LNCAP (cell line): Measurements from ENCODE around the gene TDRD1.

ENCODE experiments used
- CTCF ChIP-seq: fragments of 450-650 bp; IDR thresholded peaks from 2 replicates; pipeline ENCODE4 v1.5.1; 2017; ENCODE audit warnings: mild to moderate bottlenecking

The TDRD1 gene

DNA sequence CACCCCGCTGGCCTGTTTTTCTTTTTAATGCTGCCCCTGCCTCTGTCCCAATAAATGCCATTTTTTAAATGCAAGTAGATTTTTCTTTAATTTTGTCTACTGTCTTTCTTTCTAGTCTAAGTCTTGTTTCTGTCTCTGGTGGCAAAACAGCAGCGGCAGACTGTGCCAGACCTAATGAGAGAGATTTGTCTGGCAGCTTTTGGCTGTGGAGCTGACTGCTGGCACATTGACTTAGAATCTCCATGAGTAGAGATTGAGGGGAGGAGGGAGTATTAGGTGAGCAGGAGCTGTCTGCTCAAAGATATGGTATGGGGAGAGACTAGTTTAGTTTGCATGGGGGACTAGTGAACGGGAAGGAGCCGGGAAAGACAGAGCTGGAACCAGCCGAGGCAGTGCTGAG is 72.9 kb downstream of the TDRD1 start:
- TF ChIP-seq CTCF, result no peak

DNA sequence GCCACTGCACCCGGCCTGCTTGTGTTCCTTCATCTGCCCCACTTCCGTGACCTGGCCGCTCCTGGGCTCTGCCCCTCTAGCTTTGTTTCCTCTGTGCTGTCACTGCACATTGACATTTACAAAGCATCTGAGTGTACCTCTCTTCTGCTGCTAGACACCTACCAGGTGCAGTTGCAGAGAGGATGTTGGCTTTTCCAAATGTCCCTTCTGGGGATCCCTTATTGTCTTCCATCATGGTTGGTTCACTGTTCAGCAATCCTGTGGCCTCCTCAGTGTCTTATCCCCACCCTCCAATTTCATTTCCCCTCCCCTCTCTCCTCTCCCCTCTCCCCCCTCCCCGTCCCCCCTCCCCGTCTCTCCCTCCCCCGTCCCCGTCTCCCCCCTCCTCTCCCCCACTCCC is 73.7 kb downstream of the TDRD1 start:
- TF ChIP-seq CTCF, result no peak

- TF ChIP-seq CTCF, result no peak
Observed at GRCh38 chr10:114255227-114255626, 76.1 kb downstream of the TDRD1 start.

DNA sequence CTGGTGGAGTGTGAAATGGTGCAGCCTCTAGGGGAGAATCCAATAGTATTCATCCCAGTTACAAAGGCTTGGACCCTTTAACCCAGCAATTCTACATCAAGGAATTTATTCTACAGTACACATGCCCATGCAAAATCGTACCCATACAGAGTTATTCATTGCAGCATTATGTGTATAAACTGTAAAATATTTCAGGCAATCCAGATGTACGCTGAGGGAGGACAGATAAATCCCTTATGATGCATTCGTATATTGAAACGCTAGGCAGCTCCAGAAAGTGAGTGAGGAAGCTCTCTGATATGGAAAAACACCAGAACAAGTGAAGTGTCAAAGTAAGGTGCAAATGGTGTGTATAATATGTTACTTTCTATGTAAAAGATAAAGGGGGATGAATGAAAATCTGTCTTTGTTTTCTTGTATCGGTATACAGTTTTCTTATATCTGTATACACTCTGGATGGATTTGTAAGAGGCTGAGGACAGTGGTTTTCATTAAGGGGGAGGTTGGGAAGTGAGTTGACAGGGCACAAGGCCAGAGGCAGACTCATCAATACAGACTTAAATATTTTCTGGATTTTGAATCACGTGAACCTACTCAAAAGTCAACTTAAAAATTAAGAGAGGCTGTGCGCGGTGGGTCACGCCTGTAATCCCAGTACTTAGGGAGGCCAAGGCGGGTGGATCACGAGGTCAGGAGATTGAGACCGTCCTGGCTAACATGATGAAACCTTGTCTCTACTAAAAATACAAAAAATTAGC is 77.0 kb downstream of the TDRD1 start:
- TF ChIP-seq CTCF, result no peak

DNA sequence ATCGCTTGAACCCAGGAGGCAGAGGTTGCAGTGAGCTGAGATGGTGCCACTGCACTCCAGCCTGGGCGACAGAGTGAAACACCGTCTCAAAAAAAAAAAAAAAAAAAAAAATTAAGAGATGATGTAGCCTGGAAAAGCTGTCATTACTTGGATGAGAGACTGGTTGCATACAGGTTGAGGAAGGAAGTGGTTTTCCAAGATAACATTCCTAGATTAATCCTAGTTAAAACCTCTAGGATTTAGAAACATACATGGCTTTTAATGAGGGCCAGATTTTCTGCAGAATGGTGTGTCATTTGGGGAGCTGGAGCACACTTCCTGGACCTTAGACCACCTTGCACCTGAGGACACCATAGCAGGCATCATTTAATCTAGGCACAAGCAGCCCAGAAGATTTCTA is 77.7 kb downstream of the TDRD1 start:
- TF ChIP-seq CTCF, result no peak

GRCh38 chr10:114257498-114257897 is 78.3 kb downstream of the TDRD1 start:
- TF ChIP-seq CTCF, result no peak

- TF ChIP-seq CTCF, result no peak
Observed at GRCh38 chr10:114258274-114258840, 79.2 kb downstream of the TDRD1 start.
